GM23338 (cell line): Measurements from ENCODE around the gene MS4A4A. TPM values are rescaled to one million over a fixed set of nuclear protein-coding genes. Genes with fewer than 3 reads are reported as not detected.
A peak's percentile ranks its signal among the peaks of the same experiment; 100 is the strongest.

Source experiments
- ATAC-seq: fragments of 200-7000 bp; cut with Tn5 transposase; 3 replicates; pipeline ENCODE4 v1.9.1; 2020
- DNase-seq: peaks from one replicate; pipeline ENCODE4 v3.0.0-alpha.2; 2015; ENCODE audit warnings: low spot score
- H2AFZ ChIP-seq: fragments of 200-600 bp; sonication (generic); 2 replicates; pipeline ENCODE4 v1.8.0; 2016; ENCODE audit warnings: antibody characterized with exemption, mild to moderate bottlenecking, moderate library complexity
- H3F3A ChIP-seq: fragments of 200-600 bp; sonication (generic); replicated peaks from 2 replicates; pipeline ENCODE4 v1.8.0; 2017; ENCODE audit warnings: antibody characterized with exemption, mixed run types, low read depth
- H3K27ac ChIP-seq: fragments of 200-600 bp; sonication (generic); 2 replicates; pipeline ENCODE4 v1.6.1; 2016; ENCODE audit warnings: low read depth
- H3K27me3 ChIP-seq: fragments of 200-600 bp; sonication (generic); 2 replicates; pipeline ENCODE4 v1.8.0; 2016; ENCODE audit warnings: mild to moderate bottlenecking, mixed run types, moderate library complexity; ENCODE audit not compliant: insufficient read depth
- H3K36me3 ChIP-seq: fragments of 200-600 bp; sonication (generic); 2 replicates; pipeline ENCODE4 v1.8.0; 2016; ENCODE audit warnings: mild to moderate bottlenecking; ENCODE audit not compliant: insufficient read depth
- H3K4me1 ChIP-seq: fragments of 200-600 bp; sonication (generic); 2 replicates; pipeline ENCODE4 v1.8.0; 2016; ENCODE audit warnings: mild to moderate bottlenecking, moderate library complexity; ENCODE audit not compliant: insufficient read depth
- H3K4me2 ChIP-seq: fragments of 200-600 bp; sonication (generic); 2 replicates; pipeline ENCODE4 v1.7.1; 2017; ENCODE audit warnings: mixed run types
- H3K4me3 ChIP-seq: fragments of 200-600 bp; sonication (generic); 2 replicates; pipeline ENCODE4 v1.6.1; 2016; ENCODE audit warnings: mixed run types
- H3K79me2 ChIP-seq: fragments of 200-600 bp; sonication (generic); replicated peaks from 2 replicates; pipeline ENCODE4 v1.8.0; 2017; ENCODE audit warnings: mild to moderate bottlenecking; ENCODE audit not compliant: insufficient read depth
- H3K9me2 ChIP-seq: fragments of 200-600 bp; sonication (generic); 2 replicates; pipeline ENCODE4 v1.8.0; 2017; ENCODE audit not compliant: insufficient read depth
- H4K20me1 ChIP-seq: fragments of 200-600 bp; sonication (generic); replicated peaks from 2 replicates; pipeline ENCODE4 v1.8.0; 2017; ENCODE audit warnings: mild to moderate bottlenecking; ENCODE audit not compliant: insufficient read depth
- H3K27ac Mint-ChIP-seq: 2 replicates; pipeline ENCODE4 v1.8.0; 2020; ENCODE audit warnings: inconsistent platforms, mild to moderate bottlenecking, moderate library complexity, mixed read lengths
- H3K27me3 Mint-ChIP-seq: 3 replicates; pipeline ENCODE4 v1.8.0; 2022; ENCODE audit warnings: low read depth, mild to moderate bottlenecking, moderate library complexity, mixed read lengths, inconsistent platforms; ENCODE audit not compliant: insufficient read depth, poor library complexity
- H3K36me3 Mint-ChIP-seq: 3 replicates; pipeline ENCODE4 v1.8.0; 2021; ENCODE audit warnings: low read depth, mild to moderate bottlenecking, inconsistent platforms, moderate library complexity, mixed read lengths
- H3K4me1 Mint-ChIP-seq: 3 replicates; pipeline ENCODE4 v1.8.0; 2020; ENCODE audit warnings: mild to moderate bottlenecking, inconsistent platforms, mixed read lengths
- H3K4me3 Mint-ChIP-seq: 3 replicates; pipeline ENCODE4 v1.8.0; 2021; ENCODE audit warnings: moderate library complexity, mild to moderate bottlenecking, inconsistent platforms, mixed read lengths
- H3K9me3 Mint-ChIP-seq: 3 replicates; pipeline ENCODE4 v1.8.0; 2020; ENCODE audit warnings: moderate library complexity, mild to moderate bottlenecking, inconsistent platforms, mixed read lengths
- CREB1 ChIP-seq: fragments of 250-450 bp; sonication (Bioruptor Pico); IDR thresholded peaks from 2 replicates; pipeline ENCODE4 v1.5.0; 2020; ENCODE audit warnings: low read depth, mild to moderate bottlenecking, moderate library complexity
- JUNB ChIP-seq: IDR thresholded peaks from one replicate; pipeline ENCODE4 v1.6.1; 2016; ENCODE audit warnings: antibody characterized with exemption; ENCODE audit not compliant: unreplicated experiment
- NANOG ChIP-seq: IDR thresholded peaks from 2 replicates; pipeline ENCODE4 v1.6.1; 2016; ENCODE audit warnings: antibody characterized with exemption, borderline replicate concordance
- POLR2AphosphoS5 ChIP-seq: IDR thresholded peaks from 2 replicates; pipeline ENCODE4 v1.6.1; 2016; ENCODE audit warnings: antibody characterized with exemption, low read depth
- polyA plus RNA-seq: library from polyadenylated mRNA; unstranded; fragments of >200 nt; fragmentation: Nextera tagmentation; extraction: Ambion mirVana; gene quantifications from 2 replicates; pipeline ENCODE4 v1.2.1, GENCODE V29; 2016
- total RNA-seq: library from RNA; depleted of rRNA; stranded (reverse); fragments of >200 nt; shearing (Covaris generic); gene quantifications from 2 replicates; pipeline ENCODE4 v1.2.3, GENCODE V29; 2014
- TF ChIP-seq, protein P1 (sequence below): IDR thresholded peaks from one replicate; pipeline ENCODE4 v1.6.1; 2018; ENCODE audit warnings: antibody characterized with exemption; ENCODE audit not compliant: unreplicated experiment
- TF ChIP-seq, protein P2 (sequence below), 2 experiments: fragments of 200-600 bp in 1 of 2; sonication (generic) in 1 of 2; conservative IDR thresholded peaks; 2 replicates each; pipeline versions ENCODE4 v1.5.1 to v1.6.1; 2016 to 2017; ENCODE audit warnings: antibody characterized with exemption in 2 of 2, low read depth in 2 of 2, mild to moderate bottlenecking in 2 of 2, moderate library complexity in 1 of 2

The MS4A4A gene
- total and polyA plus RNA-seq, 2 experiments from 2014 or later = not detected

DNA sequence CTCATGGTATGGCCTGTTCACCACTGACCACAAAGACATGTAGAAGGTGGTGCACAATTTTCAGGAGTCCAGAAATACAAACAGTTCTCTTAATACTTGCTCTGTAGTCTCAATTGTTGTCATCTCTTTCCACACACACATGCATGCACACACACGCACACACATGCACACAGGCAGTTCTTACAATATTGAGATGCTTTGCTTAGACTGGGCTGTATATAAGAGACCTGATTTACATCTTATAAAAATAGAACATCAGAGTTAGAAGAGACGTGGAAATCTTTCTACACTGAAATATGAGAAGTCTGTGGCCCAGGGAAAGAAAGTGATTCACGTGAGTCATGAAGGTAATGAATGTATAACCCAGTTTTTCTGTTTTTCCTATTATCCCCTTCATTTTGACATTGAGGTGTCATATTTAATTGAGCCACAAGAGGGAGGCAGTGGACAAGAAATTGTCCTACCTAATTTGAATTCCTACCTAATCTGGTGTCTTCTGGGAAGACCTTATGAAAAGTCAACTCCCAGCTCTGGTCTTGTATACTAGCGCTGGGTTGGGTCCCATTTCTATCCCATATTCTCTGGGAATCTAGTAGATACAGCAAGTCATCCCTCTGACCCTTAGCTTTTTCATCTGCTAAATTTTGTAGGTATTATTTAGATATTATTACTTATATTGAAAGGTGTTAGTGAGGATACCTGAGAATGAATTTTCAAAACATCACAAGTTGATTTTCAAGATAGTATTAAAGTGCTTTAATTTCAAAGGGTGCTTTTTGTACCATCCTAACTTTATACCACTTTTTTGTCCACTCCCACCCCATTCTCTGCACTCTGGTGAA lies 14.9 kb upstream of the MS4A4A start:
- DNase-seq = peak; percentile 68
- Histone ChIP-seq H3F3A (no peaks in the 10 kb centered on the region), H3K36me3 (peaks cover 4% of the 10 kb centered on the region; the same call in 1 of the 2 replicates), H2AFZ (no peak overlapping the region), H3K4me1 (no peaks in the 10 kb centered on the region), H3K4me3 (no peak overlapping the region), H3K79me2 (no peaks in the 10 kb centered on the region), H4K20me1 (no peaks in the 10 kb centered on the region), H3K9me2 (no peaks in the 10 kb centered on the region), H3K4me2 (no peak overlapping the region), H3K27ac (no peak overlapping the region), H3K27me3 (no peaks in the 10 kb centered on the region)
- peaks cover 13% of the 10 kb centered on the region for H3K27me3 Mint-ChIP-seq
- peak; percentile 63 for ATAC-seq
- TF ChIP-seq, protein P1, sequence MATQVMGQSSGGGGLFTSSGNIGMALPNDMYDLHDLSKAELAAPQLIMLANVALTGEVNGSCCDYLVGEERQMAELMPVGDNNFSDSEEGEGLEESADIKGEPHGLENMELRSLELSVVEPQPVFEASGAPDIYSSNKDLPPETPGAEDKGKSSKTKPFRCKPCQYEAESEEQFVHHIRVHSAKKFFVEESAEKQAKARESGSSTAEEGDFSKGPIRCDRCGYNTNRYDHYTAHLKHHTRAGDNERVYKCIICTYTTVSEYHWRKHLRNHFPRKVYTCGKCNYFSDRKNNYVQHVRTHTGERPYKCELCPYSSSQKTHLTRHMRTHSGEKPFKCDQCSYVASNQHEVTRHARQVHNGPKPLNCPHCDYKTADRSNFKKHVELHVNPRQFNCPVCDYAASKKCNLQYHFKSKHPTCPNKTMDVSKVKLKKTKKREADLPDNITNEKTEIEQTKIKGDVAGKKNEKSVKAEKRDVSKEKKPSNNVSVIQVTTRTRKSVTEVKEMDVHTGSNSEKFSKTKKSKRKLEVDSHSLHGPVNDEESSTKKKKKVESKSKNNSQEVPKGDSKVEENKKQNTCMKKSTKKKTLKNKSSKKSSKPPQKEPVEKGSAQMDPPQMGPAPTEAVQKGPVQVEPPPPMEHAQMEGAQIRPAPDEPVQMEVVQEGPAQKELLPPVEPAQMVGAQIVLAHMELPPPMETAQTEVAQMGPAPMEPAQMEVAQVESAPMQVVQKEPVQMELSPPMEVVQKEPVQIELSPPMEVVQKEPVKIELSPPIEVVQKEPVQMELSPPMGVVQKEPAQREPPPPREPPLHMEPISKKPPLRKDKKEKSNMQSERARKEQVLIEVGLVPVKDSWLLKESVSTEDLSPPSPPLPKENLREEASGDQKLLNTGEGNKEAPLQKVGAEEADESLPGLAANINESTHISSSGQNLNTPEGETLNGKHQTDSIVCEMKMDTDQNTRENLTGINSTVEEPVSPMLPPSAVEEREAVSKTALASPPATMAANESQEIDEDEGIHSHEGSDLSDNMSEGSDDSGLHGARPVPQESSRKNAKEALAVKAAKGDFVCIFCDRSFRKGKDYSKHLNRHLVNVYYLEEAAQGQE = no peak
- TF ChIP-seq, protein P2, sequence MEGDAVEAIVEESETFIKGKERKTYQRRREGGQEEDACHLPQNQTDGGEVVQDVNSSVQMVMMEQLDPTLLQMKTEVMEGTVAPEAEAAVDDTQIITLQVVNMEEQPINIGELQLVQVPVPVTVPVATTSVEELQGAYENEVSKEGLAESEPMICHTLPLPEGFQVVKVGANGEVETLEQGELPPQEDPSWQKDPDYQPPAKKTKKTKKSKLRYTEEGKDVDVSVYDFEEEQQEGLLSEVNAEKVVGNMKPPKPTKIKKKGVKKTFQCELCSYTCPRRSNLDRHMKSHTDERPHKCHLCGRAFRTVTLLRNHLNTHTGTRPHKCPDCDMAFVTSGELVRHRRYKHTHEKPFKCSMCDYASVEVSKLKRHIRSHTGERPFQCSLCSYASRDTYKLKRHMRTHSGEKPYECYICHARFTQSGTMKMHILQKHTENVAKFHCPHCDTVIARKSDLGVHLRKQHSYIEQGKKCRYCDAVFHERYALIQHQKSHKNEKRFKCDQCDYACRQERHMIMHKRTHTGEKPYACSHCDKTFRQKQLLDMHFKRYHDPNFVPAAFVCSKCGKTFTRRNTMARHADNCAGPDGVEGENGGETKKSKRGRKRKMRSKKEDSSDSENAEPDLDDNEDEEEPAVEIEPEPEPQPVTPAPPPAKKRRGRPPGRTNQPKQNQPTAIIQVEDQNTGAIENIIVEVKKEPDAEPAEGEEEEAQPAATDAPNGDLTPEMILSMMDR (conservative IDR thresholded peaks at IDR 0.05; ENCODE audit: low read depth in 2 of 2) = peak; percentile 69 to 72
- H3K9me3 Mint-ChIP-seq = peaks cover 16% of the 10 kb centered on the region
- H3K36me3 Mint-ChIP-seq = peaks cover 14% of the 10 kb centered on the region
- no peaks in the 10 kb centered on the region for H3K4me1 Mint-ChIP-seq
- no peak overlapping the region for H3K4me3 Mint-ChIP-seq
- no peak overlapping the region for H3K27ac Mint-ChIP-seq

DNA sequence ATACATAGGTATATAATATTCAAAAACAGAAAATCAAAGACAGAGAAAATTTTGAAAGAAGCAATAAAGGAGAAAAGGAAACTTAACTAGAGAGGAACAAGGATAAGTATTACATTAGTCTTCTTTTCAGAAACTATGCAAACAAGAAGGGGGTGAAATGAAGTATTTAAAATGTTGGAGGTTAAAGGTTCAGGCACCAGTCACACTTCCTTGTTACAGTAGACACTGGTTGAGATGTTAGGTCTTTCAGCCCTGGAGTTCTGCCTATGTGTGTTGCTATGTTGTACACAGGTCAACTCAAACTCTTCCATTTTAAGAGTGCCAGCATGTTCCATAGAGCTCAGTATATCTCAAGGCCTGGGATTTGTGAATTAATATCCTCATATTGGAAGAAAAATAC lies 6.0 kb upstream of the MS4A4A start:
- ATAC-seq = no peak
- no peak overlapping the region for H3K4me3 Mint-ChIP-seq
- Histone ChIP-seq H3K27me3 (no peaks in the 10 kb centered on the region), H3F3A (no peaks in the 10 kb centered on the region), H3K4me3 (no peak overlapping the region), H3K4me1 (peaks cover 14% of the 10 kb centered on the region), H3K4me2 (no peak overlapping the region), H4K20me1 (no peaks in the 10 kb centered on the region), H3K79me2 (no peaks in the 10 kb centered on the region), H2AFZ (no peak overlapping the region), H3K27ac (no peak overlapping the region), H3K9me2 (no peaks in the 10 kb centered on the region), H3K36me3 (no peaks in the 10 kb centered on the region)
- H3K36me3 Mint-ChIP-seq = peaks cover 3% of the 10 kb centered on the region; the same call in 2 of the 3 replicates
- no peak overlapping the region for H3K27ac Mint-ChIP-seq
- H3K27me3 Mint-ChIP-seq = no peaks in the 10 kb centered on the region
- no peak for DNase-seq
- H3K4me1 Mint-ChIP-seq = peaks cover 14% of the 10 kb centered on the region
- H3K9me3 Mint-ChIP-seq = peaks cover 6% of the 10 kb centered on the region
- no peak for TF ChIP-seq CREB1 (CRISPR knock-in tag)
- TF ChIP-seq, protein P2 (conservative IDR thresholded peaks at IDR 0.05; ENCODE audit: low read depth in 2 of 2) = no peak
- no peak for TF ChIP-seq JUNB
- no peak for TF ChIP-seq NANOG
- no peak for TF ChIP-seq POLR2AphosphoS5
